H1 (cell line): ENCODE data around the gene REG1B. TPM values are rescaled to one million over a fixed set of nuclear protein-coding genes. Genes with fewer than 3 reads are reported as not detected.

Source experiments
- CTCF ChIA-PET: fragments of 300-600 bp; sonication (Branson Sonifier 250); formaldehyde crosslinking; loops from one replicate; lab custom pipeline; 2021; ENCODE audit not compliant: partially characterized antibody; lab: Charles Lee
- POLR2A ChIA-PET: fragments of 300-600 bp; sonication (Branson Sonifier 250); formaldehyde crosslinking; loops from one replicate; lab custom pipeline; 2021; ENCODE audit warnings: inconsistent platforms; ENCODE audit not compliant: partially characterized antibody; lab: Charles Lee
- DNase-seq, 2 experiments: peaks; one replicate each; pipeline versions ENCODE4 v3.0.0 to v3.0.0-alpha.2; 2010 to 2022; ENCODE audit warnings: low spot score in 2 of 2, low read depth in 1 of 2, mixed read lengths in 1 of 2
- FAIRE-seq: peaks from 2 replicates; lab custom pipeline; 2011; peaks lifted over from hg19 to GRCh38; lab: Jason Lieb, UNC
- H2AFZ ChIP-seq: 2 replicates; pipeline ENCODE4 v1.8.1; 2012; ENCODE audit warnings: low read length, inconsistent platforms
- H2AK5ac ChIP-seq: 2 replicates; pipeline ENCODE4 v1.6.1; 2013; ENCODE audit warnings: low read depth, low read length
- H2BK120ac ChIP-seq: replicated peaks from 2 replicates; pipeline ENCODE3; 2013; ENCODE audit warnings: low read depth, low read length, inconsistent platforms
- H2BK12ac ChIP-seq: 2 replicates; pipeline ENCODE4 v1.6.1; 2013; ENCODE audit warnings: low read depth, low read length
- H2BK15ac ChIP-seq: 2 replicates; pipeline ENCODE4 v1.6.1; 2013; ENCODE audit warnings: low read length
- H2BK20ac ChIP-seq: 2 replicates; pipeline ENCODE4 v1.6.1; 2013; ENCODE audit warnings: low read length
- H2BK5ac ChIP-seq: 2 replicates; pipeline ENCODE4 v1.6.1; 2013; ENCODE audit warnings: low read depth, low read length
- H3K14ac ChIP-seq: 2 replicates; pipeline ENCODE4 v1.6.1; 2013; ENCODE audit warnings: inconsistent platforms; ENCODE audit not compliant: insufficient read length
- H3K18ac ChIP-seq: 2 replicates; pipeline ENCODE4 v1.6.1; 2013; ENCODE audit warnings: low read length; ENCODE audit errors: extremely low read depth
- H3K23ac ChIP-seq: 2 replicates; pipeline ENCODE4 v1.6.1; 2013; ENCODE audit warnings: inconsistent platforms; ENCODE audit not compliant: insufficient read length
- H3K23me2 ChIP-seq: 2 replicates; pipeline ENCODE4 v1.6.1; 2013; ENCODE audit warnings: low read depth, low read length
- H3K27ac ChIP-seq: 2 replicates; pipeline ENCODE4 v1.6.1; 2011; ENCODE audit warnings: low read depth, low read length, inconsistent platforms
- H3K27me3 ChIP-seq, 4 experiments: replicated peaks in 1 of 4; 1 replicate in 1 of 4; 2 replicates in 3 of 4; pipeline versions ENCODE4 v1.6.1 to v1.8.1; 2011 to 2013; ENCODE audit warnings: low read length in 3 of 4, mild to moderate bottlenecking in 3 of 4, inconsistent platforms in 2 of 4, mixed read lengths in 2 of 4, moderate library complexity in 1 of 4; ENCODE audit not compliant: control insufficient read depth in 3 of 4, insufficient read depth in 3 of 4; ENCODE audit errors: extremely low read depth in 1 of 4
- H3K36me3 ChIP-seq, 4 experiments: 2 replicates each; pipeline versions ENCODE4 v1.6.1 to v1.8.1; 2011 to 2013; ENCODE audit warnings: mild to moderate bottlenecking in 4 of 4, low read length in 3 of 4, moderate library complexity in 2 of 4, control low read depth in 1 of 4, inconsistent platforms in 1 of 4; ENCODE audit not compliant: insufficient read depth in 4 of 4, control insufficient read depth in 2 of 4
- H3K4ac ChIP-seq: replicated peaks from 2 replicates; pipeline ENCODE3; 2013; ENCODE audit warnings: low read length, low read depth, mixed read lengths, inconsistent platforms; ENCODE audit not compliant: insufficient read length
- H3K4me1 ChIP-seq, 4 experiments: replicated peaks in 1 of 4; 1 replicate in 1 of 4; 2 replicates in 3 of 4; pipeline versions ENCODE4 v1.6.1 to v1.8.1; 2011 to 2013; ENCODE audit warnings: low read length in 3 of 4, inconsistent platforms in 2 of 4, mixed read lengths in 1 of 4; ENCODE audit not compliant: insufficient read depth in 4 of 4, control insufficient read depth in 3 of 4
- H3K4me2 ChIP-seq, 2 experiments: 2 replicates each; pipeline versions ENCODE4 v1.6.1 to v1.8.1; 2011 to 2013; ENCODE audit warnings: low read depth in 2 of 2, low read length in 2 of 2, control low read depth in 1 of 2, inconsistent platforms in 1 of 2, mild to moderate bottlenecking in 1 of 2; ENCODE audit not compliant: insufficient read depth in 1 of 2
- H3K4me3 ChIP-seq, 4 experiments: fragments of 200-600, 300-600 bp in 1 of 4; sonication (generic), shearing (Covaris generic), sonication (Bioruptor Twin) in 1 of 4; 2 replicates each; pipeline versions ENCODE4 v1.5.1 to v1.8.1; 2011 to 2016; ENCODE audit warnings: low read length in 4 of 4, low read depth in 3 of 4, control low read depth in 2 of 4, inconsistent platforms in 2 of 4, mild to moderate bottlenecking in 2 of 4, mixed read lengths in 1 of 4, moderate library complexity in 1 of 4; ENCODE audit not compliant: insufficient read depth in 2 of 4; ENCODE audit errors: extremely low read depth in 1 of 4
- H3K56ac ChIP-seq: replicated peaks from 2 replicates; pipeline ENCODE3; 2013; ENCODE audit warnings: low read depth, mild to moderate bottlenecking, mixed read lengths, low read length, inconsistent platforms; ENCODE audit not compliant: insufficient read length
- H3K79me1 ChIP-seq: 2 replicates; pipeline ENCODE4 v1.6.1; 2013; ENCODE audit warnings: low read depth, low read length, control low read depth
- H3K79me2 ChIP-seq, 2 experiments: 2 replicates each; pipeline versions ENCODE4 v1.6.1 to v1.8.1; 2012 to 2013; ENCODE audit warnings: low read length in 2 of 2, mild to moderate bottlenecking in 2 of 2, inconsistent platforms in 1 of 2; ENCODE audit not compliant: insufficient read depth in 2 of 2, control insufficient read depth in 1 of 2
- H3K9ac ChIP-seq, 4 experiments: replicated peaks in 1 of 4; 1 replicate in 1 of 4; 2 replicates in 3 of 4; pipeline versions ENCODE4 v1.6.1 to v1.8.1; 2011 to 2013; ENCODE audit warnings: low read depth in 3 of 4, low read length in 3 of 4, control low read depth in 2 of 4, mild to moderate bottlenecking in 2 of 4, moderate library complexity in 2 of 4, inconsistent platforms in 1 of 4; ENCODE audit errors: extremely low read depth in 1 of 4
- H3K9me3 ChIP-seq, 2 experiments: 2 replicates each; pipeline versions ENCODE4 v1.6.1 to v1.8.1; 2012 to 2013; ENCODE audit warnings: mild to moderate bottlenecking in 2 of 2, moderate library complexity in 2 of 2, control low read depth in 1 of 2, inconsistent platforms in 1 of 2, low read depth in 1 of 2, low read length in 1 of 2, mixed read lengths in 1 of 2; ENCODE audit not compliant: insufficient read depth in 2 of 2
- H4K20me1 ChIP-seq, 2 experiments: replicated peaks in 1 of 2; 2 replicates each; pipeline versions ENCODE3 to v1.8.1; 2011 to 2013; ENCODE audit warnings: inconsistent platforms in 2 of 2, low read length in 2 of 2, mild to moderate bottlenecking in 1 of 2; ENCODE audit not compliant: insufficient read depth in 2 of 2, control insufficient read depth in 1 of 2
- H4K5ac ChIP-seq: 2 replicates; pipeline ENCODE4 v1.6.1; 2013; ENCODE audit warnings: low read length, low read depth, mixed read lengths, inconsistent platforms; ENCODE audit not compliant: insufficient read length
- H4K8ac ChIP-seq: 2 replicates; pipeline ENCODE4 v1.8.0; 2013; ENCODE audit warnings: mild to moderate bottlenecking, moderate library complexity, low read length, inconsistent platforms; ENCODE audit not compliant: insufficient read depth; ENCODE audit errors: extremely low read depth
- H4K91ac ChIP-seq: replicated peaks from 2 replicates; pipeline ENCODE3; 2013; ENCODE audit warnings: low read length, mixed read lengths, inconsistent platforms; ENCODE audit not compliant: insufficient read length
- SAP30 ChIP-seq: fragments of 300-600 bp; sonication (generic); IDR thresholded peaks from 2 replicates; pipeline ENCODE4 v1.7.1; 2012; ENCODE audit warnings: low read length, moderate library complexity, mild to moderate bottlenecking, inconsistent platforms; ENCODE audit not compliant: insufficient read depth, insufficient replicate concordance
- SP4 ChIP-seq: IDR thresholded peaks from 2 replicates; pipeline ENCODE4 v1.6.1; 2012; ENCODE audit warnings: low read length, inconsistent platforms
- TAF7 ChIP-seq: optimal IDR thresholded peaks from 2 replicates; pipeline ENCODE3; 2011; ENCODE audit warnings: low read depth, mild to moderate bottlenecking, inconsistent platforms, low read length, moderate library complexity, borderline replicate concordance
- TBP ChIP-seq: IDR thresholded peaks from 2 replicates; pipeline ENCODE4 v1.6.1; 2011; ENCODE audit warnings: low read depth, low read length, improper control_type of control experiment
- WGBS, 2 experiments: shearing (Covaris generic) in 1 of 2; methylation state at CpG; one replicate each; pipeline versions ENCODE4 v1.1.6 to v1.1.7; 2013 to 2015; ENCODE audit warnings: low lambda C conversion rate in 2 of 2, mixed read lengths in 2 of 2, inconsistent platforms in 1 of 2, low coverage in 1 of 2, missing lambda C conversion rate in 1 of 2; ENCODE audit not compliant: insufficient replicate concordance in 2 of 2, insufficient coverage in 1 of 2, insufficient read length in 1 of 2; ENCODE audit errors: extremely low coverage in 1 of 2, missing lambda C conversion rate in 1 of 2; 5-methylcytosine and 5-hydroxymethylcytosine counted together
- polyA plus RNA-seq, 7 experiments: library from polyadenylated mRNA; depleted of rRNA in 3 of 7; stranded (reverse) in 5 of 7; unstranded in 2 of 7; fragments of >200 nt in 5 of 7; fragments of 200-250 nt in 2 of 7; gene quantifications; 1 replicate in 5 of 7; 2 replicates in 1 of 7; 4 replicates in 1 of 7; pipeline versions ENCODE4 v1.2.1 to v1.2.3, GENCODE V29; 2011 to 2013; ENCODE audit warnings: missing spikeins in 2 of 7, mixed read lengths in 2 of 7
- total RNA-seq: library from RNA; stranded (reverse); fragmentation: NEBNext Ultra II Directional; extraction: Animal tissue kit (Norgen Biotek cat#: 25700); gene quantifications from 2 replicates; pipeline ENCODE4 v1.2.1, GENCODE V29; 2021

REG1B gene
- total and polyA plus RNA-seq, 2 of the 8 experiments (the other 6 are each of a cell fraction or from before 2014, with no cell fraction given): not detected

DNA sequence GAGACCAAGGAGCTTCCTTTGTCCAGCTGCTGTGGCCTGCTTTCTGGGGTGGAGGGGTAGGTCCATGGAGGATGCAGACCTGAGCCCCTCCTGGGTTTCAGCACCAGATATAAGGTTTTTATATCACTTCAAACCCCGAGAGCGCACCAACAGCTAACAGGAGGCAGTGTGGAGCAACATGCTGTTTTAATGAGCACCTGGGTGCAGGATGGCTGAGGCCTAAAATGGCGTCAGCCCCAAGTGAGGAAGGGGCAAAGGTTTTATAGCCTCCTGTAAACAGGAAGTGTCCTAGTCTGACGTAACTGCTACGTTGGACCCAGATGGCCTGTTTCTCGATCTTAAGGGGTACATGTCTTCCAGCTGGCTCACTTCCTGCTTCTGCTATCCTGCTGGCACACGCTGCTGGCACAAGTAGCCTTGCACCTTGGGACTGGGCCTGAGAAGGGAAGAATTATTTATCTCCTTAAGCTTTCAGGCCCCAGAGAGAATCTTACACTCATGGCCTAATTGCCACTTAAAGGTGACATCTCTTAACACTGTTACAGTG, 11.4 kb upstream of the REG1B start:
- Histone ChIP-seq H2BK15ac (no peak overlapping the region), H2AFZ (peak overlapping the region; percentile 79; the same call in 1 of the 2 replicates), H2BK20ac (no peak overlapping the region), H3K18ac (no peak overlapping the region), H3K27me3 (no peaks in the 10 kb centered on the region), H2BK120ac (no peak overlapping the region), H2AK5ac (no peak overlapping the region), H3K4me2 (no peak overlapping the region), H4K20me1 (no peaks in the 10 kb centered on the region), H2BK5ac (no peak overlapping the region), H3K79me2 (no peaks in the 10 kb centered on the region), H4K5ac (no peak overlapping the region), H3K23me2 (peaks cover 2% of the 10 kb centered on the region; the same call in 1 of the 2 replicates), H4K8ac (no peak overlapping the region), H3K4ac (no peak overlapping the region), H3K56ac (no peak overlapping the region), H3K14ac (no peak overlapping the region), H3K79me1 (no peaks in the 10 kb centered on the region), H3K36me3 (no peaks in the 10 kb centered on the region), H3K9me3 (peaks cover 9 to 11% of the 10 kb centered on the region in 2 experiments; a peak in 3 of 4 replicates), H3K23ac (no peak overlapping the region), H3K9ac (no peak overlapping the region), H4K91ac (no peak overlapping the region), H2BK12ac (no peak overlapping the region), H3K27ac (no peak overlapping the region), H3K4me3 (no peak overlapping the region), H3K4me1 (no peaks in the 10 kb centered on the region)
- POLR2A ChIA-PET: interaction anchor here (0.8 kb wide), 1 partner anchor 42 kb away, joined by 4 read pairs; no protein-coding TSS in a partner anchor
- DNase-seq (no peak), FAIRE-seq (no peak)
- CTCF ChIA-PET: interaction anchor here (1.0 to 1.7 kb wide), 3 partner anchors 11 to 121 kb away, joined by 3 to 5 read pairs (median 3); partner anchors contain the start of gene REG1B
- TF ChIP-seq SAP30: no peak
- TF ChIP-seq TAF7: no peak
- TF ChIP-seq SP4: no peak
- TF ChIP-seq TBP: no peak
- WGBS, 2 experiments: 93% methylated on average over 5 of the region's 7 CpGs; no CpG with 5 or more reads in 1 of the 2 experiments
